Astrocyte of the cerebellum (primary cell): ENCODE results near the gene KRTAP9-2.
"Not testable (repeated sequence)": the region's sequence is repeated elsewhere in the genome, so short reads cannot be mapped to it uniquely, and the experiment has no call there.

Source experiments
- DNase-seq: peaks from one replicate; pipeline ENCODE4 v3.0.0-alpha.2; 2011; ENCODE audit warnings: low read depth
- H3K4me3 ChIP-seq: 2 replicates; pipeline ENCODE4 v1.5.1; 2011; ENCODE audit warnings: mild to moderate bottlenecking, low read depth, low read length, moderate library complexity
- in situ Hi-C: cut with HindIII; loops from 2 replicates; pipeline ENCODE4 v1.10.0; 2017; ENCODE audit warnings: low sequenced_read_pairs
- TF ChIP-seq, protein P1 (sequence below): IDR thresholded peaks from 2 replicates; pipeline ENCODE4 v1.5.1; 2012; ENCODE audit warnings: low read length, low read depth, moderate library complexity, mild to moderate bottlenecking; ENCODE audit errors: missing control alignments

Gene KRTAP9-2

GRCh38 chr17:41265078-41265477 lies 38.6 kb downstream of the KRTAP9-2 start, which contains the start of gene KRTAP9-6:
TSS of gene KRTAP9-6 (plus strand) at chr17:41265378. CDS start at chr17:41265378, 0 bp downstream.
- TF ChIP-seq, protein P1, sequence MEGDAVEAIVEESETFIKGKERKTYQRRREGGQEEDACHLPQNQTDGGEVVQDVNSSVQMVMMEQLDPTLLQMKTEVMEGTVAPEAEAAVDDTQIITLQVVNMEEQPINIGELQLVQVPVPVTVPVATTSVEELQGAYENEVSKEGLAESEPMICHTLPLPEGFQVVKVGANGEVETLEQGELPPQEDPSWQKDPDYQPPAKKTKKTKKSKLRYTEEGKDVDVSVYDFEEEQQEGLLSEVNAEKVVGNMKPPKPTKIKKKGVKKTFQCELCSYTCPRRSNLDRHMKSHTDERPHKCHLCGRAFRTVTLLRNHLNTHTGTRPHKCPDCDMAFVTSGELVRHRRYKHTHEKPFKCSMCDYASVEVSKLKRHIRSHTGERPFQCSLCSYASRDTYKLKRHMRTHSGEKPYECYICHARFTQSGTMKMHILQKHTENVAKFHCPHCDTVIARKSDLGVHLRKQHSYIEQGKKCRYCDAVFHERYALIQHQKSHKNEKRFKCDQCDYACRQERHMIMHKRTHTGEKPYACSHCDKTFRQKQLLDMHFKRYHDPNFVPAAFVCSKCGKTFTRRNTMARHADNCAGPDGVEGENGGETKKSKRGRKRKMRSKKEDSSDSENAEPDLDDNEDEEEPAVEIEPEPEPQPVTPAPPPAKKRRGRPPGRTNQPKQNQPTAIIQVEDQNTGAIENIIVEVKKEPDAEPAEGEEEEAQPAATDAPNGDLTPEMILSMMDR = no peak

GRCh38 chr17:41267711-41268110 lies 41.3 kb downstream of the KRTAP9-2 start:
- DNase-seq = no peak
- no peak overlapping the region for H3K4me3 ChIP-seq
- TF ChIP-seq, protein P1 = no peak
- in situ Hi-C loops = no loop called here

More at GRCh38 chr17:41265078-41265477, 38.6 kb downstream of the KRTAP9-2 start, which contains the start of gene KRTAP9-6:
- no peak within 1 kb of the TSS for H3K4me3 ChIP-seq
- no peak for DNase-seq
- in situ Hi-C loops = no loop called here

DNA sequence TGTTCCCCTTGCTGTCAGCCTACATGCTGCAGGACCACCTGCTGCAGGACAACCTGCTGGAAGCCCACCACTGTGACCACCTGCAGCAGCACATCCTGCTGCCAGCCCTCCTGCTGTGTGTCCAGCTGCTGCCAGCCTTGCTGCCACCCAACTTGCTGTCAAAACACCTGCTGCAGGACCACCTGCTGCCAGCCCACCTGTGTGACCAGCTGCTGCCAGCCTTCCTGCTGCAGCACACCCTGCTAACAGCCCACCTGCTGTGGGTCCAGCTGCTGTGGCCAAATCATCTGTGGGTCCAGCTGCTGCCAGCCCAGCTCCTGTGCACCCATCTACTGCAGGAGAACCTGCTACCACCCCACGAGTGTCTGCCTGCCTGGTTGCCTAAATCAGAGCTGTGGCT lies 44.9 kb downstream of the KRTAP9-2 start:
- DNase-seq, in situ Hi-C loops, H3K4me3 ChIP-seq: not testable (repeated sequence)

GRCh38 chr17:41271858-41272257 lies 45.4 kb downstream of the KRTAP9-2 start:
- in situ Hi-C loops = no loop called here
- H3K4me3 ChIP-seq = no peak overlapping the region
- TF ChIP-seq, protein P1 = no peak
- no peak for DNase-seq

- in situ Hi-C loops, H3K4me3 ChIP-seq, DNase-seq: not testable (repeated sequence)
Measured at GRCh38 chr17:41275648-41276190, 49.3 kb downstream of the KRTAP9-2 start, which contains the start of gene KRTAP9-7. TSS of gene KRTAP9-7 (plus strand) at chr17:41275698. CDS start at chr17:41275698, 0 bp downstream.
